Urinary bladder (tissue), 4 donors: ENCODE data around the gene OR2F1. TPM values are rescaled to one million over a fixed set of nuclear protein-coding genes. Genes with fewer than 3 reads are reported as not detected.

Experiments used
- DNase-seq: peaks from one replicate; pipeline ENCODE4 v3.0.0-alpha.2; 2015; ENCODE audit errors: extremely low spot score
- H3K27ac ChIP-seq: one replicate; pipeline ENCODE4 v1.5.1; 2013; ENCODE audit warnings: low read depth, mild to moderate bottlenecking, moderate library complexity
- H3K36me3 ChIP-seq: one replicate; pipeline ENCODE4 v1.6.1; 2013; ENCODE audit warnings: mild to moderate bottlenecking, moderate library complexity; ENCODE audit not compliant: insufficient read depth
- H3K4me1 ChIP-seq: one replicate; pipeline ENCODE4 v1.6.1; 2013; ENCODE audit warnings: mild to moderate bottlenecking, moderate library complexity; ENCODE audit not compliant: insufficient read depth
- H3K4me3 ChIP-seq: one replicate; pipeline ENCODE4 v1.5.1; 2013; ENCODE audit warnings: low read depth, low read length
- WGBS: extraction: QIAGEN DNeasy Blood & Tissue Kit; methylation state at CpG from one replicate; pipeline ENCODE4 v1.1.7; 2013; 5-methylcytosine and 5-hydroxymethylcytosine counted together
- polyA plus RNA-seq: library from polyadenylated mRNA; stranded (reverse); fragments of 200-250 nt; gene quantifications from one replicate; pipeline ENCODE4 v1.2.3, GENCODE V29; 2013
- total RNA-seq: library from RNA; depleted of rRNA; stranded (reverse); fragments of >200 nt; gene quantifications from one replicate; pipeline ENCODE4 v1.2.3, GENCODE V29; 2014
- donor health status: healthy with polysubstance abuse.
- donor health status: healthy.

OR2F1 gene
- total and polyA plus RNA-seq, 2 donors: not detected

GRCh38 chr7:143934526-143935325 is 19.9 kb upstream of the OR2F1 start, which contains the start of gene OR2F2:
OR2F2 (plus strand) TSS chr7:143935233; CDS start chr7:143935233, 0 bp downstream.
- Histone ChIP-seq H3K4me3 (no peak within 1 kb of the TSS), H3K36me3 (no peaks in the 10 kb centered on the region), H3K4me1 (no peaks in the 10 kb centered on the region), H3K27ac (no peak within 1 kb of the TSS)
- no peak for DNase-seq
- 45% methylated on average over 3 of the region's 3 CpGs for WGBS

GRCh38 chr7:143936087-143937009 is 18.3 kb upstream of the OR2F1 start:
- Histone ChIP-seq H3K36me3 (no peaks in the 10 kb centered on the region), H3K4me1 (no peaks in the 10 kb centered on the region), H3K27ac (no peak overlapping the region), H3K4me3 (no peak overlapping the region)
- DNase-seq: no peak
- 58% methylated on average over 4 of the region's 4 CpGs for WGBS

DNA sequence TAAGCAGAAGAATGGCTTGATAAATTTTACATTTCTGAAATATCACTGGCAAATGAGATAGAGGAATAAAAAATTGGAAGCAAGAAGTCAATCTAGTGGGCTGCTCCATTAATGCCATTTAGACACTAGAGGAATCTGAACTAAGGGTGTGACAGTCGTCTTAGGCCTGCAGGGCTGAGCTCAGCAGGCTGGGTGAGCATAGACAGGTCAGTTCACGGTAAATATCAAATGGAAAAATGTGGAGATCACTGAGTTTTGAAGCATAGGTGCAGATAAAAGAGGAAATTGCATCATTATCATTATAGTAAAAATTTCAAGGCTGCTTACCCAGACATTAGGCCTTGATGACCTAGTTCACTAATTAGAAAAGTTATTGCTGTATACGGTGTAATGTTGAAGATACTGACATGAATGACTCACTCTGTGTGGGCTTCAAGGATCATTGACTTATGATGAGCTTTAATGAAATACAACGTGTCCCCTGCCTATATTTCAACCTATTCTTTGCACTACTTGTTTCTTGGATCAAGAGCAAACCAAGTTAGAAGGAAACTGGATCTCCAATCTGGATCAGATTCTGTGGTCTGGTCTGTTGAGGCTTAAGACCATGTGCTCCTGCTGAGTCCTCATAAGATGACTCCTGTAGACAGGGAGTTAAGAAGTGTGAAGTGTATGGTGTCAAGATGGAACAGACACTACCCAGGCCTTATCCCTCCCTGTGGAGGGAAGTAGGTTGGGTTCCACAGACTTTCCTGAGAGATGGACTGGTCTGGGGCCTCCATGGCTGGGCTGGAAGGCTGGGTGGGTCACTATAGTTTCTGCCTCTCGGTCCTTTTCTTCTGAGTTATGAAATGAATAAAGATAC is 16.0 kb upstream of the OR2F1 start:
- WGBS: 70% methylated on average over 5 of the region's 5 CpGs

GRCh38 chr7:143945423-143945822 is 9.2 kb upstream of the OR2F1 start:
- DNase-seq: no peak

More for the DNA sequence above, 16.0 kb upstream of the OR2F1 start:
- Histone ChIP-seq H3K4me1 (no peaks in the 10 kb centered on the region), H3K36me3 (no peaks in the 10 kb centered on the region), H3K4me3 (no peak overlapping the region), H3K27ac (no peak overlapping the region)
- no peak for DNase-seq

GRCh38 chr7:143947111-143947510 is 7.5 kb upstream of the OR2F1 start:
- no peak overlapping the region for H3K27ac ChIP-seq
- DNase-seq: no peak
- H3K4me1 ChIP-seq: no peaks in the 10 kb centered on the region
- H3K36me3 ChIP-seq: no peaks in the 10 kb centered on the region
- WGBS: 84% methylated on average over 2 of the region's 2 CpGs
- H3K4me3 ChIP-seq: no peak overlapping the region

More at GRCh38 chr7:143945423-143945822, 9.2 kb upstream of the OR2F1 start:
- H3K4me1 ChIP-seq: no peaks in the 10 kb centered on the region
- no peaks in the 10 kb centered on the region for H3K36me3 ChIP-seq
- no peak overlapping the region for H3K27ac ChIP-seq
- no peak overlapping the region for H3K4me3 ChIP-seq
- 81% methylated on average over 4 of the region's 4 CpGs for WGBS

GRCh38 chr7:143948733-143949132 is 5.9 kb upstream of the OR2F1 start:
- Histone ChIP-seq H3K36me3 (no peaks in the 10 kb centered on the region), H3K4me3 (no peak overlapping the region), H3K27ac (no peak overlapping the region), H3K4me1 (no peaks in the 10 kb centered on the region)
- 22% methylated on average over 2 of the region's 2 CpGs for WGBS
- no peak for DNase-seq

DNA sequence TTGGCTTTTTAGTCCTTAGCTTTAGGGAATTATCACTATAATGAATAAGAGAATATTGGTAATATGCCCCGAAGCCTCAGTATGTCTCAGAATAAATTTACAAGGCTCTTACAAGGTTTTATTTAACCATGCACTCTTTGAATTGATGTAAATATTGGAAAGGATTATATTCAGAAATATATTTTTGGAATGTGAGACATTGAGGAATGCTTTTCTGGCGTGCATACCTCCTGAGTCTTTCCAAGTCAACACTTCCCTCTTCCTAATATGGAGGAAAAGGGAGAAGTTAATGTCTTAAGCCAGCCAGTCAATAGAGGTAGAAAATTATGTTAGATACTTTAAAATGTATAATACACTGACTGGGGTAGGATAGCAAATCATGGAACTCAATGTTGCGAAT is 1.2 kb upstream of the OR2F1 start:
- Histone ChIP-seq H3K4me1 (no peaks in the 10 kb centered on the region), H3K36me3 (no peaks in the 10 kb centered on the region), H3K27ac (no peak overlapping the region), H3K4me3 (no peak overlapping the region)
- DNase-seq: no peak
- WGBS: 49% methylated on average over 3 of the region's 3 CpGs

DNA sequence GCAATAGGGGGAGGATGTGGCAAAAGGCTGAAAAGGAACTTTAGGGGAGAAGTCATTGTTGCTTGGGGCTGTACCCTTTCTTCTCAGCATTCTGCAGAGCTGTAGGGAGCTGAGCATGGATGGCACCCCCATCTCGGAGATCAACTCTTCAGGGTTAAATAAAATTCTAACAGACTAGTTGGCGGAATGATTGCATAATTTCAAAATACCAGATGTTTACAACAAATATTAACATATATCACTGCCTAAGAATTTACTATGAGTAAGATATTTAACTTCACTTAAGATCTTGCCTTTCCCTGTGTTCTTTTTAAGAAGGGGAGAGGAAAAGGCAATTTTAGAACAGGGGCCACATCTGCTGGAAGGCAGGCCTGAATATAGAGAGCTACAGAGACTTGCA is 509 bp upstream of the OR2F1 start:
- WGBS: 65% methylated on average over 2 of the region's 2 CpGs
- no peaks in the 10 kb centered on the region for H3K36me3 ChIP-seq
- H3K27ac ChIP-seq: no peak overlapping the region
- H3K4me3 ChIP-seq: no peak overlapping the region
- DNase-seq: no peak
- H3K4me1 ChIP-seq: no peaks in the 10 kb centered on the region

DNA sequence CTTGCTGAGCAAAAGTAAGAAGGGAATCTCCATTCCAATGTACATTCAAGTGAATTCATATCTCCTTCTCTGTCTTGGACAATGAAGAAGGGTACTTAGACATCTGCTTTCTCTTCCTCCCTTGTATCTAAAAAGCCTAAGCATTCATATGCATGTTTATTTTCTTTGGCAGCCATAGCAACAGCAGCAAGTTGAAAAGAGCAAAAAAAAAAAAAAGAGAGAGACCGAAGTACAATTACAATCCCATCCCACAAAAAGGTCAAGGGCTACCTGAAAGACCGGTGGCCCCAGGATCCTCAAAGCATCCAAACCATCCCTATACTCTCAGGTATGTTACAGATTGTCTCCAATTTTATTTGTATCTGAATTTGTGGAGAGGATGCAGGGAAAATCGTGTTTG is 4.1 kb downstream of the OR2F1 start:
- H3K27ac ChIP-seq: no peak overlapping the region
- no peak for DNase-seq
- H3K4me3 ChIP-seq: no peak overlapping the region
- 66% methylated on average over 3 of the region's 3 CpGs for WGBS
- no peaks in the 10 kb centered on the region for H3K36me3 ChIP-seq
- no peaks in the 10 kb centered on the region for H3K4me1 ChIP-seq

DNA sequence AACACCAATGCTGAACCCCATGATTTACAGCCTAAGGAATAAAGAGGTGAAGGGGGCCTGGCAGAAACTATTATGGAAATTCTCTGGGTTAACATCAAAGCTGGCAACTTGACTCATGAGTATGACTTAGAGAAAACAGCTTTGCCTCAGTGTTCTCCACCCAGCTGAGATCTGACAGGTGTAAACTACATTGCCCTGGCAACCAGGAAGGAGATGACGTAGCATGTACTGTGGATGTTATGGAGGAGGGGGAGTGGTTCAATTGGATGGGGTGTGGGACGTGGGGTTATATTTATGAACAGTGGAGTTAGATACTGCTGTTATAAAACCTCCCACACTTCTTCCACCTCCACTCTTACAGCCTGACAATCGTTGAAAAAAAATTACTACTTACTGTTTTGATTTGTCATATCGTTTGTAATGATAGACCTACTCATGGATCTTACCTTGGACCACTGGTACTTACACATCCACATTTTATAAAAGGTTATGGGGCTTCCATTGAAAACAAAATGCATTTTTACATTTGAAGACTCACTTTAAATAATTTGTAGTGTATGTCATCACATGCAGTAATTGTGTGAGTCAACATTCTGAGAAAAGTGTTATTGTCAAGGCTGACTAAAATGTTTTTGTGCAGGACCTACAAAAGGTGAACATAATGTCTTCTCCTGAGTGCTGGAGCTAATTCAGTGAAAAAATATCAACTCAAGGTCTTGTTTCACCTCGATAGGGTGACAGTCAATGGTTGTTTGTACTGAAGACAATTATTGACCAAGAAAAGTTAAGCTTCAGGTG is 6.4 kb downstream of the OR2F1 start:
- 81% methylated on average over 5 of the region's 5 CpGs for WGBS
- Histone ChIP-seq H3K27ac (no peak overlapping the region), H3K36me3 (no peaks in the 10 kb centered on the region), H3K4me3 (no peak overlapping the region), H3K4me1 (no peaks in the 10 kb centered on the region)
- DNase-seq: no peak

DNA sequence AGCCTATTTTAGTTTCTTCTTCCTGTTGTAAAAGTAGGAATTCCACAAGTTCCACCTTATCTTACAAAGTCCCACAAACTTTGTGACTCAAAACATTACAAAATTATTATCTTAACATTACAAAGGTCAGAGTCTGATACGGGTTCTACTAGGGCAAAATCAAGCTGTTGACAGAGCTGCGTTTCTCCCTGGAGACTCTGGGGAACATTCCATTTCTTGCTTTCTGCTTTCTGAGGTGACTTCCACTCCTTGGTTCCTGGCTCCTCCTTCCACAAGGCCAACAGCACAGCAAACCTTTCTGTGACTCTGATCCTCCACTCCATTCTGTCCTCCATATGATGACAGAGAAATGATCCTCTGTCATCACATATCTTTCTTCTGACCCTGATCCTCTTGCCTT is 10.6 kb downstream of the OR2F1 start:
- no peak overlapping the region for H3K4me3 ChIP-seq
- H3K36me3 ChIP-seq: no peaks in the 10 kb centered on the region
- no peak for DNase-seq
- H3K27ac ChIP-seq: no peak overlapping the region
- 39% methylated on average over 2 of the region's 2 CpGs for WGBS
- H3K4me1 ChIP-seq: no peaks in the 10 kb centered on the region

GRCh38 chr7:143967398-143967797 is 12.8 kb downstream of the OR2F1 start:
- Histone ChIP-seq H3K27ac (no peak overlapping the region), H3K4me3 (no peak overlapping the region), H3K36me3 (no peaks in the 10 kb centered on the region), H3K4me1 (no peaks in the 10 kb centered on the region)
- DNase-seq: no peak
- 68% methylated on average over 4 of the region's 4 CpGs for WGBS
